GM18502 (cell line): Measurements from ENCODE around the gene PGK1.
"Not testable (repeated sequence)": the region's sequence is repeated elsewhere in the genome, so short reads cannot be mapped to it uniquely, and the experiment has no call there.

Source experiments
- ATAC-seq: cut with Tn5 transposase; IDR thresholded peaks from one replicate; pipeline ENCODE4 v1.9.1; 2021; ENCODE audit warnings: mild to moderate bottlenecking; ENCODE audit not compliant: unreplicated experiment, poor library complexity

PGK1 gene

GRCh38 chrX:78103623-78104446 is at the start of gene PGK1:
PGK1 (plus strand) TSS chrX:78104248; CDS start chrX:78104341, 93 bp downstream.
- peak; percentile 97 for ATAC-seq

DNA sequence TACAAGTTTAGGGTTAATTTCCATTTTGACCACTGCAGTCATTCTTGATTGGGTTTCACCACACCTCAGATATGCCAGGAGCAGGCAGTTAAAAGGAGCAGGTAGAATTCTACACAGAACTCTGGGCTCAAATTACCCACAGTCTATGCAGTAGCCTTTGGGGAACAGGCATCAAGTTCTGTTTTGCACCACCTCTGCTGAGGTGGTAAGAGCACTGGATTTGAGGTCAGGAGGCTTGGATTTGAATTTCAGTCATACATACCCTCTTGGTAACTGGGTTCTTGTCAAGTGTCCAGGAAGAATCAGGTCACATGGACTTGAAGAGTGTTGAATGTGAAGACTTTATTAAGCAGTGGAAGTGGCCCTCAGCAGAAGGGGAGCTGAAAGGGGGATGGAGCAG is 40.4 kb upstream of the PGK1 start:
- no peak for ATAC-seq

DNA sequence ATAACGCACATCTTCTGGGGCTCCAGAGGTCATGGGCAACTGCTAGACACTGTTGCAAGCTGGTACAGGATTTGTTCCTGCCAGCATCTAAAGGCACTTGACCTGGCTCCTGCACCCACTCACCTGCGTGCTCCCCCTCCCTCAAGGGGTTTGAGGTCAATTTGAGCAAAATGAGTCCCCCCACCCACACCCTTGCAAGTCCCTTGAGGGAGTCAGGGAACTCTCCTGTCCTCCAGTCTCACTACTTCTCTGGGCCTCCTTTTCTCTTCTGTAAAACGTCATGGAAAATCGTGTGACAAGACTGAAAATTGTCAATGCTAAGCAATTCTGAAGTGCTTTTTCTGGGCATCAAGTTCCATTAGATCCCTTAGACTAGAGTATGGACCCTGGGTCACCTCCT is 39.9 kb upstream of the PGK1 start:
- no peak for ATAC-seq

DNA sequence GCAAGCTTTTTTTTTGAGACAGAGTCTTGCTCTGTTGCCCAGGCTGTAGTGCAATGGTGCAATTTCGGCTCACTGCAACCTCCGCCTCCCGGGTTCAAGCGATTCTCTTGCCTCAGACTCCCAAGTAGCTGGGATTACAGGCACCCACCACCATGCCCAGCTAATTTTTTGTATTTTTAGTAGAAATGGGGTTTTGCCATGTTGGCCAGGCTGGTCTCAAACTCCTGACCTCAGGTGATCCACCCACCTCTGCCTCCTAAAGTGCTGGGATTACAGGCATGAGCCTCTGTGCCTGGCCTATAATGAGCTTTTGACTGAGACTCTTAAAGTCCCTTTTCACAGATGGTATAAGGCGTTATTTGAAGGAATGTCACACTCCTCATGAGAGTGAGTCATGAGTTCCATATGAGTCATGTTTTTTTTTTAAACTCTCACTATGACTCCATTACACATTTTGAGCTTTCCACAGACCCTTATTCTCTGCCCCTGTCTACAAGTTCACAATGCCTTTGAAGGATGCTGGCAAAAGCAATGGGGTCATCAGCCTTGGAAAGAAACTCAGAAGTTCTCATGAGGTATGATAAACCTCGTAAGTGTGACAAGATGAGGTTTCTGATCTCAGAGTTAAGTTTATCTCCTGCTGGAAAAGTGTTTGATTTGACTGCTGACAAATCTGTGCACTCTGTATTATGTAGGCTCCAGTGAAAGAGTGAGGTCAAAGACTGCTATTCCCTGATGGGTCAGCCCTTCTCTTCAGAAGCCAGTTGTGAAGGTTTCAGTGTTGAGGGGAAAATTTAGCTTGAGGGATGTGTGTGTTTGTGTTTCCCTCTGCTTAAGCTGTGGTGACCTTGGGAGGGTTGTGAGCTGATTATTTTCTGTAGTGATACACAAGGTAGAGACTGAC is 39.1 kb upstream of the PGK1 start:
- peak; percentile 87 for ATAC-seq

GRCh38 chrX:78066110-78066509 is 37.9 kb upstream of the PGK1 start:
- ATAC-seq = no peak

DNA sequence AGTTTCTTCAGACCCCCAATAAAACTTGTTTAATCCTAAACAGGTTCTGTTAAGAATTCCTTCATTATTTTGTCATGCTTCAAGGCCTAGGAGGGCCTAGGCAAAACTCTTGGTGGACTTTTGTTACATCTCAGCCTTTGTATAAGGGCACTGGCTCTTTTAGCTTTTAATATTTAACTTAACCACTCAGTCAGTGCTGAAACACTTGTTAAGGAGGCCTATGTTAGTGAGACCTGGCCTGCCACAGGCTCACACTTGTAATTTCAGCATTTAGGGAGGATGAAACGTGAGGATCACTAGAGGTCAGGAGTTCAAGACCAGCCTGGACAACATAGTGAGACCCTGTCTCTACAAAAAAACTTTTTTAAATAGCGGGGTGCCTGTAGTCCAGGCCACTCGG is 32.7 kb upstream of the PGK1 start:
- no peak for ATAC-seq

DNA sequence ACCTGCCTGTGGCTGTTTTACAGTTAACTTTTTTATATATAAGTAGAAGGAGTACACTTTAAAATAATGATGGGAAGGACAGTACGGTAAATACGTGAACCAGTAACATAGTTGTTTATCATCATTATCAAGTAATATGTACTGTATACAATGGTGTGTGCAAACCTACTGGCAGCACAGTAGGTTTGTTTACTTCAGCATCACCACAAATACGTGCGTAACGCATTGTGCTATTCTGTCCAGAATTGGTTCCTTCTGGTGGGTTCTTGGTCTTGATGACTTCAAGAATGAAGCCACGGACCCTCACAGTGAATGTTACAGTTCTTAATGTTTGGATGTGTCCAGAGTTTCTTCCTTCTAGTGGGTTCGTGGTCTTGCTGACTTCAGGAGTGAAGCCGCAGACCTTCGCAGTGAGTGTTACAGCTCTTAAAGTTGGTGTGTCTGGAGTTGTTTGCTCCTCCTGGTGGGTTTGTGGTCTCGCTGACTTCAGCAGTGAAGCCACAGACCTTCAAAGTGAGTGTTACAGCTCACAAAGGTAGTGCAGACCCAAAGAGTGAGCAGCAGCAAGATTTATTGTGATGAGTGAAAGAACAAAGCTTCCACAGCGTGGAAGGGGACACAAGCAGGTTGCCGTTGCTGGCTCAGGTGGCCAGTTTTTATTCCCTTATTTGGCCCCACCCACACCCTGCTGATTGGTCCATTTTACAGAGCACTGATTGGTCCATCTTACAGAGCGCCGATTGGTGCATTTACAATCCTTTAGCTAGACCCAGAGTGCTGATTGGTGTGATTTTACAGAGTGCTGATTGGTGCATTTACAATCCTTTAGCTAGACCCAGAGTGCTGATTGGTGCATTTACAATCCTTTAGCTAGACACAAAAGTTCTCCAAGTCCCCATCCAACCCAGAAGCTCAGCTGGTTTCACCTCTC is 30.6 kb upstream of the PGK1 start:
- not testable (repeated sequence) for ATAC-seq

DNA sequence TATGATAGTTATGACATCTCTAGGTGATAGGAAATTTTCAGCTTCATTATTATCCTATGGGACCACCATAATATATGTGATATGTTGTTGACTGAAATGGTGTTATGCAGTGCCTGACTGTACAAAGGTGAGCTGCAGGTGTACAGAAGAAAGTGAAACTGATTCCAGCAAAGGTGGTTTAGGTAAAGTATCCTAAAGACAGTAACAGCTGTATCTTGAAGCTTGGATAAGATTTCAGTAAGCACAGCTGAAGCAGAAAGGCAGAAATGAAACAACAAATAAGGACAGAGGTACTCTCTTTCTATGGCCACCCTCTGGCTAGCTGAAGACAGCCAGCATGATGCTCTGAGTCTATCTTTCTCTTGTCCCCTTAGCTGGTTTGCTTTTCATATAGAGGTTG is 30.0 kb upstream of the PGK1 start:
- ATAC-seq = no peak

GRCh38 chrX:78075787-78076389 is 28.2 kb upstream of the PGK1 start:
- no peak for ATAC-seq

DNA sequence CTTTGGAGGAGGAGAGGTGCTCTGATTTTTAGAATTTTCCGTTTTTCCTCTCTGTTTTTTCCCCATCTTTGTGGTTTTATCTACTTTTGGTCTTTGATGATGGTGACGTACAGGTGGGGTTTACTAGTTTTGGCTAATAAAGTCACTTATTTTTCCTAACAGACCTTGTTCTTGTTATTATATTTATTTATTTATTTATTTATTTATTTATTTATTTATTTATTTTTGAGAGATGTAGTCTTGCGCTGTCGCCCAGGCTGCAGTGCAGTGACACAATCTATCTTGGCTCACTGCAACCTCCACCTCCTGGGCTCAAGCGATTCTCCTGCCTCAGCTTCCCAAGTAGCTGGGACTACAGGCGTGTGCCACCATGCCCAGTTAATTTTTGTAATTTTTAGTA is 22.6 kb upstream of the PGK1 start:
- not testable (repeated sequence) for ATAC-seq

- ATAC-seq = peak; percentile 77
Observed at GRCh38 chrX:78092296-78092695, 11.8 kb upstream of the PGK1 start.

- no peak for ATAC-seq
Observed at GRCh38 chrX:78098108-78098507, 5.9 kb upstream of the PGK1 start.

- no peak for ATAC-seq
Observed at GRCh38 chrX:78102091-78102490, 2.0 kb upstream of the PGK1 start.

DNA sequence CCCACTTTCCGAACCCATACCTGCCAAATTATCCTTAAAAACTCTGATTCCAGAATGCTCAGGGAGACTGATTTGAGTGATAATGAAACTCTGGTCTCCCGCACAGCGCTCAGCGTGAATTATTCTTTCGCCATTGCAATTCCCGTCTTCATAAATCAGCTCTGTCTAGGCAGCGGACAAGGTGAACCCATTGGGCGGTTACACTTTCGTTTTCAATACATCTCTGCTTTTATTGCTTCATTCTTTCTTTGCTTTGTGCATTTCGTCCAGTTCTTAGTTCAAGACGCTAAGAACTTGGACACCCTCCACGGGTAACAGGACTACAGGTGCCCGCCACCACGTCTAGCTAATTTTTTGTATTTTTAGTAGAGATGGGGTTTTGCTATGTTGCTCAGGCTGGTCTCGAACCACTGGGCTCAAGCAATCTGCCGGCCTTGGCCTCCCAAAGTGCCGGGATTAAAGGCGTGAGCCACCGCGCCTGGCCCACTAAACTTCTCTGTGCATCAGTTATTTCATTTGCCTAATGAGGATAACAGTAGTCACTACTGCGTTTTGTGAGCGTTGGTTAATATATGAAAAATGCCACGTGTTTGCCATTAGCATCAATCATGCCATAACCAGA is 936 bp upstream of the PGK1 start:
- no peak for ATAC-seq

GRCh38 chrX:78104447-78105176 is 564 bp downstream of the PGK1 start:
- ATAC-seq = peak; percentile 37

DNA sequence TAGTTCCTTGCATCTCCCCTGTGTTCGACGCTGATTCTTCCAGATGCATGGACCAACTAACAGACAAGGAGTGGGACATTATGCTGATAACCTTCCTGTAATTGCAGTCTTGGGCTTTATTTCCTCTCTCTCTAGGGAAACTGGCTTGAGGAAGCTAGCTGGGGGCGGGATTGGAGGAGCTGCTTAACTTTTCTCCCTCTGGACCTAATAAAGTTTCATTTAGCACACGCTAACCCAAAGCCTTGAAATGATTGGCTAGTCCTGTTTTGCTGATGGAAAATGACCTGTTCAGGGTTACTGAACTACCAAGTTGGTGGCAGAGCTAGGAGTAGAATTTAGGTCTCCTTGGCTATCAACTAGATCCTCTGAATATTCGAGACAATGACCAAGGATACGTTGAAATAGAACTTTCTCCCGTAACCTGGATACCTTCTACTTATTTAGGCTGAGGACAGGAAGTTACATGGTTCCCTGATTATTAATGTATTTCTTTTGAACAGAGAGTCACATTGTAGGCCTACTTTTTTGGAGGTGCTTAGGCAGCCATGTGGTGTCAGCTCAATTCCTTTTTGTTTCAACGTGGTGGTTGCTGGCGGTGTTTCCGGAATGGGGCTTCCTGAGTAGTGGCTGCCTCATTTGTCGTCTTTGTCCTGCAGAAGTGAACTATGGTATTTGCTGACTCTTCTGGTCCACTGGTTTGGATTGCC is 2.0 kb downstream of the PGK1 start:
- no peak for ATAC-seq

DNA sequence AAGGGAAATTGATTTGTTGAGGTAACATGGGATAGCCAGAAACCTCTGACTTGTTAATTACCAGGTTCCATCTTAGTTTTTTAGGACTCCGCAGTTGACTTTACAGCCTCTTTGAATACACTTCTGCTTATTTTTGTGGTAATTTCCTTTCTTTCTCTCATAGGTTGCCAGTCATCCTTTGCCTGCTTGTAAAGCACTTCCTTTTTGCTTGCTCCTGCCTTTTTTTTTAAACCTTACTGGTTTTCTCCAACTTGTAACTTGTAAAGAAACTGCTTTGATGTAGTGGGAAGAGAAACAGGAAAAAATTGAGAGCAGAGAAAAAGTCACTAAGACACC is 2.6 kb downstream of the PGK1 start:
- ATAC-seq = no peak

- ATAC-seq = no peak
Observed at GRCh38 chrX:78109458-78109857, 5.4 kb downstream of the PGK1 start.
